GM18519 (cell line): ENCODE results near the gene ASMT.
"Not testable (repeated sequence)": the region's sequence is repeated elsewhere in the genome, so short reads cannot be mapped to it uniquely, and the experiment has no call there.

ENCODE experiments used
- ATAC-seq: cut with Tn5 transposase; IDR thresholded peaks from one replicate; pipeline ENCODE4 v1.9.1; 2021; ENCODE audit warnings: mild to moderate bottlenecking, moderate library complexity; ENCODE audit not compliant: unreplicated experiment, low FRiP score

The ASMT gene

GRCh38 chrX:1597345-1598020 lies 17.4 kb upstream of the ASMT start:
- ATAC-seq: no peak

- no peak for ATAC-seq
Measured at GRCh38 chrX:1598021-1598875, 16.6 kb upstream of the ASMT start.

GRCh38 chrX:1598876-1599790 lies 15.7 kb upstream of the ASMT start:
- ATAC-seq: no peak

GRCh38 chrX:1599791-1600405 lies 15.0 kb upstream of the ASMT start:
- no peak for ATAC-seq

GRCh38 chrX:1600406-1601050 lies 14.3 kb upstream of the ASMT start:
- ATAC-seq: no peak

- ATAC-seq: no peak
Measured at GRCh38 chrX:1601051-1601767, 13.7 kb upstream of the ASMT start.

GRCh38 chrX:1601768-1602085 lies 13.1 kb upstream of the ASMT start:
- ATAC-seq: no peak

- no peak for ATAC-seq
Measured at GRCh38 chrX:1602299-1602698, 12.6 kb upstream of the ASMT start.

GRCh38 chrX:1606496-1606895 lies 8.4 kb upstream of the ASMT start:
- ATAC-seq: no peak

- no peak for ATAC-seq
Measured at GRCh38 chrX:1609311-1609710, 5.5 kb upstream of the ASMT start.

- no peak for ATAC-seq
Measured at GRCh38 chrX:1609762-1610161, 5.1 kb upstream of the ASMT start.

- ATAC-seq: no peak
Measured at GRCh38 chrX:1610166-1610565, 4.7 kb upstream of the ASMT start.

- no peak for ATAC-seq
Measured at GRCh38 chrX:1610736-1611135, 4.1 kb upstream of the ASMT start.

- no peak for ATAC-seq
Measured at GRCh38 chrX:1612641-1613286, 2.1 kb upstream of the ASMT start.

- ATAC-seq: no peak
Measured at GRCh38 chrX:1618689-1619088, 3.8 kb downstream of the ASMT start.

- no peak for ATAC-seq
Measured at GRCh38 chrX:1623691-1624090, 8.8 kb downstream of the ASMT start.

- not testable (repeated sequence) for ATAC-seq
Measured at GRCh38 chrX:1624158-1624860, 9.4 kb downstream of the ASMT start.

GRCh38 chrX:1624861-1625215 lies 10.0 kb downstream of the ASMT start:
- ATAC-seq: not testable (repeated sequence)

- no peak for ATAC-seq
Measured at GRCh38 chrX:1629244-1629643, 14.4 kb downstream of the ASMT start.
